GM23338 (cell line): ENCODE results near the gene BCL11B.

Experiments
- CTCF ChIP-seq, 2 experiments: fragments of 200-600 bp in 1 of 2; sonication (generic) in 1 of 2; conservative IDR thresholded peaks; 2 replicates each; pipeline versions ENCODE4 v1.5.1 to v1.6.1; 2016 to 2017; ENCODE audit warnings: antibody characterized with exemption in 2 of 2, low read depth in 2 of 2, mild to moderate bottlenecking in 2 of 2, moderate library complexity in 1 of 2
- EZH2 ChIP-seq: fragments of 200-600 bp; sonication (generic); IDR thresholded peaks from one replicate; pipeline ENCODE4 v1.8.0; 2017; ENCODE audit warnings: antibody characterized with exemption, mild to moderate bottlenecking, low read depth; ENCODE audit not compliant: unreplicated experiment

- TF ChIP-seq EZH2 (no peak), CTCF (conservative IDR thresholded peaks at IDR 0.05; ENCODE audit: low read depth in 2 of 2) (no peak)
Measured at GRCh38 chr14:99129211-99129696, 142.7 kb downstream of the BCL11B start.
